ENCODE measurements around the gene CHST12. TPM values are rescaled to one million over a fixed set of nuclear protein-coding genes. Genes with fewer than 3 reads are reported as not detected.
A peak's percentile ranks its signal among the peaks of the same experiment; 100 is the strongest.

The CHST12 gene
- total RNA-seq, 1 experiment from 2014 or later: 18.3 TPM

DNA sequence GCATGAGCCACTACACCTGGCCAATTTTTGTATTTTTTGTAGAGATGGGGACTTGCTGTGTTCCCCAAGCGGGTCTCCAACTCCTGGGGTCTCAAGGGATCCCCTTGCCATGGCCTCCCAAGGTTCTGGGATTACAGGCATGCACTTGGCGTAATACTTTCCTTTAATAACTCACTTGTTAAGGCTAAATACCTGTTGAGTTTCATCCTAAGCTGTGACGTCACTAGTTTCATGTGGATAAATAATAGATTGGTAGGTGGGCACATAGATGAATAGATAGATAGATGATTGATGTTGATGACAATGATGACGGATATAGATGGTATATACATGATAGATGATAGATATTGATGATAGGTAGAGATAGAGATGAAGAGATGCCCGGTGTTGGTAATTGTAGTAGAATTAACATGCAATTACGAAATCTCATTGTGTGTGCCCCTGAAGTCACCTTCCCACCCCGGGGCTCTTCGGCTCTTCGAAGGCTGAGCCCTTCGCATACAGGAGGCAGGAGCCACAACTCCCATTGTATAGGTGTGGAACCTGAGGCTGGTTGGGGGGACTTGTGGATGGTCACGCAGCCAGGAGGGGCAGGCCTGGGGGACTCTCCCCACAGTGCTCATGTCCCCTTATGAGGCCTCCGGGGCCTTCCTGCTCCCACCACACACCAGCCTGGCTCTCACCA lies 70.2 kb downstream of the CHST12 start (continued):
- TF ChIP-seq, protein P1, sequence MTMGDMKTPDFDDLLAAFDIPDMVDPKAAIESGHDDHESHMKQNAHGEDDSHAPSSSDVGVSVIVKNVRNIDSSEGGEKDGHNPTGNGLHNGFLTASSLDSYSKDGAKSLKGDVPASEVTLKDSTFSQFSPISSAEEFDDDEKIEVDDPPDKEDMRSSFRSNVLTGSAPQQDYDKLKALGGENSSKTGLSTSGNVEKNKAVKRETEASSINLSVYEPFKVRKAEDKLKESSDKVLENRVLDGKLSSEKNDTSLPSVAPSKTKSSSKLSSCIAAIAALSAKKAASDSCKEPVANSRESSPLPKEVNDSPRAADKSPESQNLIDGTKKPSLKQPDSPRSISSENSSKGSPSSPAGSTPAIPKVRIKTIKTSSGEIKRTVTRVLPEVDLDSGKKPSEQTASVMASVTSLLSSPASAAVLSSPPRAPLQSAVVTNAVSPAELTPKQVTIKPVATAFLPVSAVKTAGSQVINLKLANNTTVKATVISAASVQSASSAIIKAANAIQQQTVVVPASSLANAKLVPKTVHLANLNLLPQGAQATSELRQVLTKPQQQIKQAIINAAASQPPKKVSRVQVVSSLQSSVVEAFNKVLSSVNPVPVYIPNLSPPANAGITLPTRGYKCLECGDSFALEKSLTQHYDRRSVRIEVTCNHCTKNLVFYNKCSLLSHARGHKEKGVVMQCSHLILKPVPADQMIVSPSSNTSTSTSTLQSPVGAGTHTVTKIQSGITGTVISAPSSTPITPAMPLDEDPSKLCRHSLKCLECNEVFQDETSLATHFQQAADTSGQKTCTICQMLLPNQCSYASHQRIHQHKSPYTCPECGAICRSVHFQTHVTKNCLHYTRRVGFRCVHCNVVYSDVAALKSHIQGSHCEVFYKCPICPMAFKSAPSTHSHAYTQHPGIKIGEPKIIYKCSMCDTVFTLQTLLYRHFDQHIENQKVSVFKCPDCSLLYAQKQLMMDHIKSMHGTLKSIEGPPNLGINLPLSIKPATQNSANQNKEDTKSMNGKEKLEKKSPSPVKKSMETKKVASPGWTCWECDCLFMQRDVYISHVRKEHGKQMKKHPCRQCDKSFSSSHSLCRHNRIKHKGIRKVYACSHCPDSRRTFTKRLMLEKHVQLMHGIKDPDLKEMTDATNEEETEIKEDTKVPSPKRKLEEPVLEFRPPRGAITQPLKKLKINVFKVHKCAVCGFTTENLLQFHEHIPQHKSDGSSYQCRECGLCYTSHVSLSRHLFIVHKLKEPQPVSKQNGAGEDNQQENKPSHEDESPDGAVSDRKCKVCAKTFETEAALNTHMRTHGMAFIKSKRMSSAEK (CRISPR knock-in tag; IDR thresholded peaks at IDR 0.05; ENCODE audit: borderline replicate concordance): no peak
- TF ChIP-seq GTF2I (CRISPR knock-in tag; conservative IDR thresholded peaks at IDR 0.05): no peak
- TF ChIP-seq TEAD1 (CRISPR knock-in tag; IDR thresholded peaks at IDR 0.05): no peak

DNA sequence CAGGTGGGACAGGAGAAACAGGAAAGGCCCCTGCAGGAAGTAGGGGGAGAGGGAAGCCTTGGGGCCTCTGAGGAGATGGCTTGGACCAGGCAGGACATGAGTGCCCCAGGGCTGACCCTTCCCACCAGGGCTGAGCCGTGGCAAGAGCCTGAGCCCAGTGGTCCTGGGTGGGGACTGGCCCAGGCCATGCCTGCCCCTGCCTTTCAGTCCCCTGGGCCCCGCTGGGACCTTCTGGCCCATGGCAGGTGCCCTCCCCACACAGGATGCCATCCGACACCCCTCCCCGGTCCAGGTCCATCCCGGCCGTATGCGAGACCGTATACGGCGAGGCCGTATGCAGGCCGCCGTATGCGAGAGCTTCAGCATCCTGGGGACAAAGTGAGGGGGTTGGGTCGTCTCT lies 70.8 kb downstream of the CHST12 start:
- H3K4me1 Mint-ChIP-seq: peaks cover 35% of the 10 kb centered on the region
- H3K36me3 Mint-ChIP-seq: no peaks in the 10 kb centered on the region
- H3K9me3 Mint-ChIP-seq: no peaks in the 10 kb centered on the region
- no peaks in the 10 kb centered on the region for H3K27me3 Mint-ChIP-seq (ENCODE audit: low read depth)
- no peak overlapping the region for H3K27ac Mint-ChIP-seq
- no peak overlapping the region for H3K4me3 Mint-ChIP-seq
- ChIA-PET POLR2A (interaction anchor here (0.6 kb wide), 1 partner anchor 143 kb away, joined by 3 read pairs; no protein-coding TSS in a partner anchor), CTCF (interaction anchor here (0.5 to 1.9 kb wide), 8 partner anchors 21 to 390 kb away, joined by 3 to 4 read pairs (median 3); partner anchors contain the start of gene BRAT1)
- DNase-seq (ENCODE audit: low spot score) (no peak), ATAC-seq (peak; percentile 10; the same call in 1 of the 2 replicates)
- TF ChIP-seq JUN (CRISPR knock-in tag; IDR thresholded peaks at IDR 0.05) (no peak), ZNF121 (CRISPR knock-in tag; IDR thresholded peaks at IDR 0.05) (no peak), NR2C2 (CRISPR knock-in tag; IDR thresholded peaks at IDR 0.05) (0 out of 2 replicates have a peak, but pooled peaks have one; percentile 7), HMGA2 (CRISPR knock-in tag; IDR thresholded peaks at IDR 0.05) (no peak), PRRX2 (CRISPR knock-in tag; IDR thresholded peaks at IDR 0.05) (no peak), OVOL2 (CRISPR knock-in tag; IDR thresholded peaks at IDR 0.05; ENCODE audit: borderline replicate concordance) (no peak)
- TF ChIP-seq, protein P2, sequence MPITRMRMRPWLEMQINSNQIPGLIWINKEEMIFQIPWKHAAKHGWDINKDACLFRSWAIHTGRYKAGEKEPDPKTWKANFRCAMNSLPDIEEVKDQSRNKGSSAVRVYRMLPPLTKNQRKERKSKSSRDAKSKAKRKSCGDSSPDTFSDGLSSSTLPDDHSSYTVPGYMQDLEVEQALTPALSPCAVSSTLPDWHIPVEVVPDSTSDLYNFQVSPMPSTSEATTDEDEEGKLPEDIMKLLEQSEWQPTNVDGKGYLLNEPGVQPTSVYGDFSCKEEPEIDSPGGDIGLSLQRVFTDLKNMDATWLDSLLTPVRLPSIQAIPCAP (CRISPR knock-in tag; IDR thresholded peaks at IDR 0.05): no peak

DNA sequence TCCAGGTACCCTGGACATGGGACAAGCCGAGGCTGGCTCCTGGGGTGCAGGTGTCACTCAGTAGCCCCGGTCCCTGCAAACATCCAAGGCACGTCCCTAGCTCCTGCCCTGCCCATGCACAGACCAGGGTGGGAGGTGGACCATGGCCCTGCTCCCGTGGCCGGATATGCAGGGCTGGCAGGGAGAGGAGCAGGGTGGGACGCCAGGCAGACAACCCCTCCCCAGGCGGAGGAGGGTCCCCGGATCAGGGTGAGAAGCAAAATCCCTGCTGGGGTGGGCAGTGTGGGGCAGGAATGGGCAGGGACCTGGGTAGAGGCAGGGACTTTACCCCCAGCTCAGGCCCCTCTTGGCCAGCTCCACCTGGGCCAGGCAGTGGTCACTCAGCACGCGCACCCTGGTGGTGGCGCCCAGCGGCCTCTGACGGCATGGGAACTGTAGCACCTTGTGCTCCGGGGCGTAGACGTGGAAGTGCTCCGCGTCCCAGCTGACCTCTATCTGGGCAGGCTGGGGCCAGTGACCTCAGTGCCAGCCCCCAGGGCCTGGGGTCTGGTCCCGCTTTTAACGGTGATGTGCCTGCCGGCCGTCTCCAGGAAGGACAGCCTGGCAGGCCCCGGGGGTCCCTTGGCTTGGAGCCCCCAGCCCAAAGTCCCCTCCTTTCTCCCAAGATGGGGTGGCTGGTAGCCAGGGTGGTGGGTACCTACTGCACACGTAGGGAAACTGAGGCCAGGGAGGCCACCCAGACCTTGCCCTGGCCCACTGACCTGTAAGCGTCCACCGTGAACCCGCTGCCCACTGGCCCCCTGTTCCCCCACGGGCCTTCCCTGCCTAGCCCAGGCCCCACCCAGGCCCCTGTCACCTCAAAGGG lies 71.6 kb downstream of the CHST12 start:
- Mint-ChIP-seq H3K9me3 (no peaks in the 10 kb centered on the region), H3K4me3 (no peak overlapping the region), H3K27ac (no peak overlapping the region), H3K27me3 (ENCODE audit: low read depth) (no peaks in the 10 kb centered on the region), H3K36me3 (no peaks in the 10 kb centered on the region), H3K4me1 (peaks cover 30% of the 10 kb centered on the region)
- ATAC-seq: no peak
- DNase-seq (ENCODE audit: low spot score): no peak
- no peak for TF ChIP-seq NFATC4 (CRISPR knock-in tag; IDR thresholded peaks at IDR 0.05)
- TF ChIP-seq ZNF317 (CRISPR knock-in tag; IDR thresholded peaks at IDR 0.05; ENCODE audit: borderline replicate concordance, low read depth): no peak
- no peak for TF ChIP-seq ETV6 (CRISPR knock-in tag; IDR thresholded peaks at IDR 0.05)
- TF ChIP-seq RORB (CRISPR knock-in tag; IDR thresholded peaks at IDR 0.05): no peak
- ChIA-PET CTCF (interaction anchor here (0.7 to 1.9 kb wide), 9 partner anchors 23 to 389 kb away, joined by 3 to 4 read pairs (median 3); partner anchors contain the start of gene BRAT1), POLR2A (interaction anchor here (0.6 kb wide), 1 partner anchor 142 kb away, joined by 3 read pairs; no protein-coding TSS in a partner anchor)

DNA sequence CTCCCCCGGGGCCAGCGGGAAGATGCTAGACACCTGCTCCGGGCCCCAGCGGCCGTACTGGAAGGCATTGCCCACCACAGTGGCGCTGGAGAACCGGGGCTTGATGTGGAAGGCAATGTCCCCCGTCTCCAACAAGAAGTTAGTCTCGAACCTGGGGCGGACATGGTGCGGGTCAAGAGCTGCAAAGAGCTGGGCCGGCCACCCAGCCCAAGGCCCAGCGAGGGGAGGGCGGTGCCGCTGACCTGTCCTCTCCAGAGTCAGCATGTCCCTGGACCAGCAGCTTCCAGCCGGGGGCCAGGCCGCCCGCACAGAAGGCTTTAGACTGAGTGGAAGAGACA lies 72.2 kb downstream of the CHST12 start:
- ChIA-PET POLR2A (no interaction called here), CTCF (interaction anchor here (0.7 to 1.9 kb wide), 2 partner anchors 24 to 44 kb away, joined by 3 to 4 read pairs; no protein-coding TSS in a partner anchor)
- Mint-ChIP-seq H3K27me3 (ENCODE audit: low read depth) (no peaks in the 10 kb centered on the region), H3K9me3 (no peaks in the 10 kb centered on the region), H3K4me1 (peaks cover 24% of the 10 kb centered on the region), H3K36me3 (no peaks in the 10 kb centered on the region), H3K4me3 (no peak overlapping the region), H3K27ac (no peak overlapping the region)
- ATAC-seq (no peak), DNase-seq (ENCODE audit: low spot score) (no peak)
- no peak for TF ChIP-seq CREM (CRISPR knock-in tag; IDR thresholded peaks at IDR 0.05)

Measured in WTC11 (cell line).